K562 (cell line): ENCODE measurements around the gene MIX23. TPM values are rescaled to one million over a fixed set of nuclear protein-coding genes. Genes with fewer than 3 reads are reported as not detected.

Source experiments
- ATAC-seq: fragments of 200-7000 bp; cut with Tn5 transposase; 3 replicates; pipeline ENCODE4 v1.9.1; 2020; ENCODE audit warnings: moderate library complexity
- BruUV-seq: library from RNA; stranded (reverse); fragments of 400-500 nt; replicated peaks from 2 replicates; lab custom pipeline; 2021; lab: Mats Ljungman, UMichigan
- CTCF ChIA-PET: fragments of 300-600 bp; formaldehyde crosslinking; extraction: SDS; loops from one replicate; lab custom pipeline; 2021; ENCODE audit warnings: low intra/inter-chr PET ratio; lab: Yijun Ruan, JAX
- POLR2A ChIA-PET: fragments of 300-600, 350-650 bp; sonication (Branson Sonifier 250); formaldehyde crosslinking; extraction: SDS; loops from one replicate; lab custom pipeline; 2021; ENCODE audit warnings: antibody characterized with exemption, inconsistent platforms; lab: Yijun Ruan, JAX
- DNase-seq, 4 experiments: peaks; one replicate each; pipeline versions ENCODE4 v3.0.0 to v3.0.0-alpha.2; 2011 to 2018; ENCODE audit warnings: low spot score in 3 of 4, mixed read lengths in 3 of 4; ENCODE audit errors: extremely low read depth in 1 of 4
- FAIRE-seq: peaks from 2 replicates; lab custom pipeline; 2011; peaks lifted over from hg19 to GRCh38; lab: Jason Lieb, UNC
- H2AFZ ChIP-seq: 2 replicates; pipeline ENCODE4 v1.6.0; 2011; ENCODE audit warnings: low read depth, low read length, control low read depth, inconsistent platforms
- H3K27ac ChIP-seq: fragments of 200-600 bp; 3 replicates; pipeline ENCODE4 v1.8.0; 2011; ENCODE audit warnings: low read depth, mild to moderate bottlenecking, control low read depth, inconsistent platforms, low read length, moderate library complexity, mixed read lengths; ENCODE audit errors: extremely low read depth
- H3K27me3 ChIP-seq, 2 experiments: fragments of 300-600 bp in 1 of 2; 2 replicates in 1 of 2; 3 replicates in 1 of 2; pipeline versions ENCODE4 v1.6.0 to v1.8.0; 2011; ENCODE audit warnings: inconsistent platforms in 2 of 2, low read length in 2 of 2, mild to moderate bottlenecking in 1 of 2, mixed read lengths in 1 of 2, moderate library complexity in 1 of 2; ENCODE audit not compliant: control insufficient read depth in 2 of 2, insufficient read depth in 2 of 2
- H3K36me3 ChIP-seq: fragments of 300-600 bp; 3 replicates; pipeline ENCODE4 v1.8.0; 2011; ENCODE audit warnings: mild to moderate bottlenecking, low read length, inconsistent platforms; ENCODE audit not compliant: control insufficient read depth, insufficient read depth
- H3K4me1 ChIP-seq, 2 experiments: fragments of 200-600 bp in 1 of 2; replicated peaks in 1 of 2; 2 replicates in 1 of 2; 3 replicates in 1 of 2; pipeline versions ENCODE4 v1.5.1 to v1.8.0; 2011; ENCODE audit warnings: inconsistent platforms in 2 of 2, low read length in 2 of 2, mild to moderate bottlenecking in 1 of 2, mixed read lengths in 1 of 2, moderate library complexity in 1 of 2; ENCODE audit not compliant: control insufficient read depth in 2 of 2, insufficient read depth in 2 of 2
- H3K4me2 ChIP-seq: 2 replicates; pipeline ENCODE4 v1.6.1; 2011; ENCODE audit warnings: low read length, control low read depth, inconsistent platforms, mixed read lengths; ENCODE audit not compliant: insufficient read depth
- H3K4me3 ChIP-seq: fragments of 200-600 bp; sonication (generic), shearing (Covaris generic); 2 replicates; pipeline ENCODE4 v1.5.1; 2016; ENCODE audit warnings: control low read depth, inconsistent platforms
- H3K79me2 ChIP-seq: fragments of 200-600 bp; 3 replicates; pipeline ENCODE4 v1.8.0; 2011; ENCODE audit warnings: low read length, inconsistent platforms; ENCODE audit not compliant: control insufficient read depth, insufficient read depth
- H3K9ac ChIP-seq, 2 experiments: 2 replicates each; pipeline versions ENCODE4 v1.6.0 to v1.6.1; 2011; ENCODE audit warnings: low read depth in 2 of 2, low read length in 2 of 2, control low read depth in 1 of 2, inconsistent platforms in 1 of 2, mild to moderate bottlenecking in 1 of 2, mixed read lengths in 1 of 2; ENCODE audit not compliant: insufficient read depth in 1 of 2
- H3K9me1 ChIP-seq: one replicate; pipeline ENCODE4 v1.6.0; 2011; ENCODE audit warnings: inconsistent platforms, mild to moderate bottlenecking, low read length, moderate library complexity; ENCODE audit not compliant: control insufficient read depth, insufficient read depth
- H3K9me3 ChIP-seq: replicated peaks from 2 replicates; pipeline ENCODE4 v1.5.1; 2011; ENCODE audit warnings: low read depth, low read length, inconsistent platforms; ENCODE audit not compliant: control insufficient read depth, insufficient read depth
- H4K20me1 ChIP-seq: replicated peaks from 2 replicates; pipeline ENCODE4 v1.6.1; 2011; ENCODE audit warnings: low read length, inconsistent platforms, mixed read lengths; ENCODE audit not compliant: control insufficient read depth, insufficient read depth
- ARID2 ChIP-seq: fragments of 450-650 bp; IDR thresholded peaks from 2 replicates; pipeline ENCODE4 v1.6.1; 2017; ENCODE audit warnings: antibody characterized with exemption, mild to moderate bottlenecking
- CEBPG ChIP-seq, 3 experiments: fragments of 200-800 bp in 1 of 3; sonication (Bioruptor generic) in 1 of 3; sonication (generic) in 1 of 3; formaldehyde crosslinking in 1 of 3; IDR thresholded peaks in 2 of 3; conservative IDR thresholded peaks in 1 of 3; 2 replicates each; pipeline versions ENCODE4 v1.6.1 to v1.8.0; 2016 to 2022; ENCODE audit warnings: missing compliant biosample characterization in 2 of 3, missing genetic modification characterization in 2 of 3, mild to moderate bottlenecking in 1 of 3, missing genetic modification reagents in 1 of 3
- FOXA1 ChIP-seq: fragments of 450-650 bp; IDR thresholded peaks from 2 replicates; pipeline ENCODE4 v1.6.1; 2016; ENCODE audit warnings: mild to moderate bottlenecking, borderline replicate concordance
- PHB ChIP-seq: fragments of 250-450 bp; sonication (Bioruptor Pico); IDR thresholded peaks from 2 replicates; pipeline ENCODE4 v1.5.0; 2021
- POU5F1 ChIP-seq: fragments of 150-350 bp; IDR thresholded peaks from 2 replicates; pipeline ENCODE4 v1.6.1; 2014; ENCODE audit warnings: borderline replicate concordance, low read length, low read depth, mild to moderate bottlenecking; ENCODE audit not compliant: partially characterized antibody
- ZNF431 ChIP-seq: sonication (generic); formaldehyde crosslinking; IDR thresholded peaks from 2 replicates; pipeline ENCODE4 v1.8.0; 2022; ENCODE audit warnings: mild to moderate bottlenecking, missing genetic modification reagents
- WGBS: fragments of 100-300 bp; shearing (Covaris generic); methylation state at CpG from one replicate; pipeline ENCODE4 v1.1.6; 2016; ENCODE audit warnings: low coverage, mixed read lengths; ENCODE audit not compliant: insufficient coverage; ENCODE audit errors: missing lambda C conversion rate; 5-methylcytosine and 5-hydroxymethylcytosine counted together
- in situ Hi-C: fragments of 300-500 bp; cut with MboI; formaldehyde crosslinking; loops from 4 replicates; pipeline ENCODE4 v1.15.0; 2018; ENCODE audit warnings: inconsistent platforms, mixed read lengths
- intact Hi-C: fragments of 100-400 bp; cut with micrococcal nuclease; formaldehyde crosslinking; loops from 2 replicates; pipeline ENCODE4 v1.14.2; 2022
- polyA plus RNA-seq, 8 experiments: library from polyadenylated mRNA; depleted of rRNA in 4 of 8; stranded (reverse) in 5 of 8; unstranded in 3 of 8; fragments of >200 nt; fragmentation: Nextera tagmentation in 2 of 8; fragmentation: Illumina TruSeq in 1 of 8; extraction: Ambion mirVana in 2 of 8; extraction: Trizol in 1 of 8; gene quantifications; 2 replicates each; pipeline versions ENCODE4 v1.2.1 to v1.2.3, GENCODE V29; 2011 to 2014; ENCODE audit warnings: inconsistent platforms in 1 of 8, missing spikeins in 1 of 8
- total RNA-seq, 7 experiments: library from RNA; depleted of rRNA in 6 of 7; stranded (reverse); fragments of >200 nt in 6 of 7; fragmentation: Illumina TruSeq in 2 of 7; extraction: Trizol in 2 of 7; gene quantifications; 2 replicates each; pipeline versions ENCODE4 v1.2.1 to v1.2.3, GENCODE V29; 2011 to 2021; ENCODE audit warnings: low replicate concordance in 1 of 7
- TF ChIP-seq, protein P1 (sequence below): IDR thresholded peaks from 2 replicates; pipeline ENCODE4 v1.6.1; 2011; ENCODE audit not compliant: insufficient read length; ENCODE audit errors: extremely low read depth
- TF ChIP-seq, protein P2 (sequence below): fragments of 450-650 bp; IDR thresholded peaks from 2 replicates; pipeline ENCODE4 v1.6.1; 2016; ENCODE audit warnings: antibody characterized with exemption
- TF ChIP-seq, protein P3 (sequence below): fragments of 200-400 bp; formaldehyde crosslinking; IDR thresholded peaks from 2 replicates; pipeline ENCODE4 v1.6.1; 2017; ENCODE audit warnings: mild to moderate bottlenecking, low read depth, low read length, moderate library complexity
- TF ChIP-seq, protein P4 (sequence below): sonication (generic); formaldehyde crosslinking; IDR thresholded peaks from 2 replicates; pipeline ENCODE4 v1.8.1; 2023; ENCODE audit warnings: missing genetic modification reagents, mild to moderate bottlenecking, borderline replicate concordance

The MIX23 gene
- total and polyA plus RNA-seq, 9 of the 15 experiments (the other 6 are each of a cell fraction or from before 2014, with no cell fraction given): 45.5 to 185 (median 106) TPM

DNA sequence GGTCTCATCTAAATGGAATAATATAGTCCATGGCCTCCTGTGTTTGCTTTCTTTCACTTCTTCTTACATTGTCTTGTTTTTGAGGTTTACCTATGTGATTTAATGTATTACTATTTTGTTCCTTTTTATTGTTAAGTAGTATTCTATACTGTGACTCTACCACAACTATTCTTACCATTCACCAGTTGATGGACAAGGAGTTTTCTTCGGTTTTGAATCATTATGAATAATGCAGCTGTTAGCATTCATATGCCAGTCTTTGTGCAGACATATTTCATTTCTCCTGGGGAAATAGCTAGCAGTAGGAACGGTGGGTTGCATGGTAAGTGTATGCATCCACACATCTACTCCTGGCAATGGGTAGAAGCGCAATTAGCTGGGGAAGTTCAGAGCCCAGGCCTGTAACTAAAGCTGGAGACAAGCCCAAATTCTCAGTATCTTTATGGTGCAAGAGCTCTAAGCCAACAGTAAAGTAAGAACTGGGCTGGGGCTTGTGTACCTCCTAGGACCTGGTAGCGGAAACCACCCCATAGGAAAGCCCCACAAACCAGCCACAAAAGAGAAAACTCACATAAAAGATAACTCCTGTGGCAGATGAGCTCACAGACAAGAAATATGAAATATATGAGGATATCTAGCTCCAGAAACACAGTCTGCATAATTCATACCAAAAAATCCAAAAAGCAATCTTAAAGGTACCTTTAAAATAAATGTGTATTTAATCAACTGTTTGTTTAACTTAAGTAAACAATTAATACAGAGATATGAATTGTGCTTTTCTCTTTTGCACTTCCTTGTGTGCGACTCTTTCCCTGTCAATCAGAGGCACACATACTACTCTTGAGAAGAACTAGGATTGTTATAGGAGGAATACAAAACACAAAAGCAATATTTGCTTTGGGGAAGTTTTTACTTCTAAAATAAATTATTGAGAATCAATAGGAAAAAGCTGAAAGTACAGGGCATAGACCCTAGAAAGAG lies 60.6 kb downstream of the MIX23 start:
- Histone ChIP-seq H3K9ac (no peak overlapping the region), H3K4me3 (no peak overlapping the region), H3K27me3 (no peaks in the 10 kb centered on the region), H3K27ac (no peak overlapping the region), H3K4me2 (no peak overlapping the region), H3K9me3 (no peaks in the 10 kb centered on the region), H3K36me3 (no peaks in the 10 kb centered on the region), H3K4me1 (no peaks in the 10 kb centered on the region), H4K20me1 (no peaks in the 10 kb centered on the region), H3K9me1 (no peaks in the 10 kb centered on the region), H2AFZ (no peak overlapping the region), H3K79me2 (no peaks in the 10 kb centered on the region)
- DNase-seq (no peak), ATAC-seq (no peak), FAIRE-seq (no peak)
- ChIA-PET CTCF (no interaction called here), POLR2A (no interaction called here)
- intact Hi-C loops (no loop called here), in situ Hi-C loops (no loop called here)
- 14% methylated on average over 5 of the region's 5 CpGs for WGBS
- BruUV-seq: no TSS peak
- TF ChIP-seq, protein P1, sequence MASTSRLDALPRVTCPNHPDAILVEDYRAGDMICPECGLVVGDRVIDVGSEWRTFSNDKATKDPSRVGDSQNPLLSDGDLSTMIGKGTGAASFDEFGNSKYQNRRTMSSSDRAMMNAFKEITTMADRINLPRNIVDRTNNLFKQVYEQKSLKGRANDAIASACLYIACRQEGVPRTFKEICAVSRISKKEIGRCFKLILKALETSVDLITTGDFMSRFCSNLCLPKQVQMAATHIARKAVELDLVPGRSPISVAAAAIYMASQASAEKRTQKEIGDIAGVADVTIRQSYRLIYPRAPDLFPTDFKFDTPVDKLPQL: no peak
- no peak for TF ChIP-seq FOXA1
- no peak for TF ChIP-seq CEBPG (CRISPR knock-in tag; IDR thresholded peaks at IDR 0.05)
- TF ChIP-seq CEBPG (tag; conservative IDR thresholded peaks at IDR 0.05 in 1 of 2, IDR thresholded peaks at IDR 0.05 in 1 of 2): no peak
- TF ChIP-seq, protein P2, sequence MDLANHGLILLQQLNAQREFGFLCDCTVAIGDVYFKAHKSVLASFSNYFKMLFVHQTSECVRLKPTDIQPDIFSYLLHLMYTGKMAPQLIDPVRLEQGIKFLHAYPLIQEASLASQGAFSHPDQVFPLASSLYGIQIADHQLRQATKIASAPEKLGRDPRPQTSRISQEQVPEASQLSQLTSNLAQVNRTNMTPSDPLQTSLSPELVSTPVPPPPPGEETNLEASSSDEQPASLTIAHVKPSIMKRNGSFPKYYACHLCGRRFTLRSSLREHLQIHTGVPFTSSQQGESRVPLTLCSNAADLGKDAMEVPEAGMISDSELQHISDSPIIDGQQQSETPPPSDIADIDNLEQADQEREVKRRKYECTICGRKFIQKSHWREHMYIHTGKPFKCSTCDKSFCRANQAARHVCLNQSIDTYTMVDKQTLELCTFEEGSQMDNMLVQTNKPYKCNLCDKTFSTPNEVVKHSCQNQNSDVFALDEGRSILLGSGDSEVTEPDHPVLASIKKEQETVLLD: no peak
- TF ChIP-seq POU5F1: no peak
- TF ChIP-seq ZNF431 (CRISPR knock-in tag): no peak
- TF ChIP-seq, protein P3, sequence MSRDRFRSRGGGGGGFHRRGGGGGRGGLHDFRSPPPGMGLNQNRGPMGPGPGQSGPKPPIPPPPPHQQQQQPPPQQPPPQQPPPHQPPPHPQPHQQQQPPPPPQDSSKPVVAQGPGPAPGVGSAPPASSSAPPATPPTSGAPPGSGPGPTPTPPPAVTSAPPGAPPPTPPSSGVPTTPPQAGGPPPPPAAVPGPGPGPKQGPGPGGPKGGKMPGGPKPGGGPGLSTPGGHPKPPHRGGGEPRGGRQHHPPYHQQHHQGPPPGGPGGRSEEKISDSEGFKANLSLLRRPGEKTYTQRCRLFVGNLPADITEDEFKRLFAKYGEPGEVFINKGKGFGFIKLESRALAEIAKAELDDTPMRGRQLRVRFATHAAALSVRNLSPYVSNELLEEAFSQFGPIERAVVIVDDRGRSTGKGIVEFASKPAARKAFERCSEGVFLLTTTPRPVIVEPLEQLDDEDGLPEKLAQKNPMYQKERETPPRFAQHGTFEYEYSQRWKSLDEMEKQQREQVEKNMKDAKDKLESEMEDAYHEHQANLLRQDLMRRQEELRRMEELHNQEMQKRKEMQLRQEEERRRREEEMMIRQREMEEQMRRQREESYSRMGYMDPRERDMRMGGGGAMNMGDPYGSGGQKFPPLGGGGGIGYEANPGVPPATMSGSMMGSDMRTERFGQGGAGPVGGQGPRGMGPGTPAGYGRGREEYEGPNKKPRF: no peak
- TF ChIP-seq, protein P4, sequence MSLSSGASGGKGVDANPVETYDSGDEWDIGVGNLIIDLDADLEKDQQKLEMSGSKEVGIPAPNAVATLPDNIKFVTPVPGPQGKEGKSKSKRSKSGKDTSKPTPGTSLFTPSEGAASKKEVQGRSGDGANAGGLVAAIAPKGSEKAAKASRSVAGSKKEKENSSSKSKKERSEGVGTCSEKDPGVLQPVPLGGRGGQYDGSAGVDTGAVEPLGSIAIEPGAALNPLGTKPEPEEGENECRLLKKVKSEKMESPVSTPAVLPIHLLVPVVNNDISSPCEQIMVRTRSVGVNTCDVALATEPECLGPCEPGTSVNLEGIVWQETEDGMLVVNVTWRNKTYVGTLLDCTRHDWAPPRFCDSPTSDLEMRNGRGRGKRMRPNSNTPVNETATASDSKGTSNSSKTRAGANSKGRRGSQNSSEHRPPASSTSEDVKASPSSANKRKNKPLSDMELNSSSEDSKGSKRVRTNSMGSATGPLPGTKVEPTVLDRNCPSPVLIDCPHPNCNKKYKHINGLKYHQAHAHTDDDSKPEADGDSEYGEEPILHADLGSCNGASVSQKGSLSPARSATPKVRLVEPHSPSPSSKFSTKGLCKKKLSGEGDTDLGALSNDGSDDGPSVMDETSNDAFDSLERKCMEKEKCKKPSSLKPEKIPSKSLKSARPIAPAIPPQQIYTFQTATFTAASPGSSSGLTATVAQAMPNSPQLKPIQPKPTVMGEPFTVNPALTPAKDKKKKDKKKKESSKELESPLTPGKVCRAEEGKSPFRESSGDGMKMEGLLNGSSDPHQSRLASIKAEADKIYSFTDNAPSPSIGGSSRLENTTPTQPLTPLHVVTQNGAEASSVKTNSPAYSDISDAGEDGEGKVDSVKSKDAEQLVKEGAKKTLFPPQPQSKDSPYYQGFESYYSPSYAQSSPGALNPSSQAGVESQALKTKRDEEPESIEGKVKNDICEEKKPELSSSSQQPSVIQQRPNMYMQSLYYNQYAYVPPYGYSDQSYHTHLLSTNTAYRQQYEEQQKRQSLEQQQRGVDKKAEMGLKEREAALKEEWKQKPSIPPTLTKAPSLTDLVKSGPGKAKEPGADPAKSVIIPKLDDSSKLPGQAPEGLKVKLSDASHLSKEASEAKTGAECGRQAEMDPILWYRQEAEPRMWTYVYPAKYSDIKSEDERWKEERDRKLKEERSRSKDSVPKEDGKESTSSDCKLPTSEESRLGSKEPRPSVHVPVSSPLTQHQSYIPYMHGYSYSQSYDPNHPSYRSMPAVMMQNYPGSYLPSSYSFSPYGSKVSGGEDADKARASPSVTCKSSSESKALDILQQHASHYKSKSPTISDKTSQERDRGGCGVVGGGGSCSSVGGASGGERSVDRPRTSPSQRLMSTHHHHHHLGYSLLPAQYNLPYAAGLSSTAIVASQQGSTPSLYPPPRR: no peak
- TF ChIP-seq PHB (CRISPR knock-in tag): no peak
- no peak for TF ChIP-seq ARID2
